M059J (cell line): ENCODE data around the gene ITGB1. TPM values are rescaled to one million over a fixed set of nuclear protein-coding genes. Genes with fewer than 3 reads are reported as not detected.

Experiments used
- DNase-seq: peaks from one replicate; pipeline ENCODE4 v3.0.0-alpha.2; 2012; ENCODE audit warnings: low read depth
- total RNA-seq: library from RNA; depleted of rRNA; stranded (reverse); fragments of >200 nt; shearing (Covaris generic); gene quantifications from 2 replicates; pipeline ENCODE4 v1.2.3, GENCODE V29; 2014

The ITGB1 gene
- total RNA-seq, 1 experiment from 2014 or later, result 855 TPM

DNA sequence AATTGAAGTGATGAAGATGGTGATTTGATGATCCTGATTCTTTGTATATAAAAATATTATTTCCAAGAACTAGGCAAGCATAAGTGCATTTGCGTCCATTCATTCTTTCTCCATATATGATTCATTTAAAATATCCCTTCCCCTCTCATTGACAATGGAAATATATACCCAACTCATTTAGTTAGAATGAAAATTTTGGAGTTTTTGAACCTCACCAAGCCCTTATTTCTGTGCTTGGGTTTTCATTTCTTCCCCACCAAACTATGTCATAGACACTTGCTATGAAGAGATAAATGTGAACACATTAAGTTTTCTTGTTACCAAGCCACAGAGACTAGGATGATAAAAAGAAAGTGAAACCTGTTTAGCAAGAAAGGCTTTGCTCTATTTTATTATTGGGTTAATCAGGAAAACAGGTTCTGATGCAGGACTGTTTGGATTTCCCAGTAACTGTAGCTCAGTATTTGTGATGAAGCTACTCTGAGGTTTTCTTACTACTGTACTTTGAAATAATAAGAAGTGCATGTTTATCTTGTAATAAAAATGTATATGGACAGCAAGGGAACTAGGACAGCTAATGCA lies 68.3 kb downstream of the ITGB1 start:
- no peak for DNase-seq

DNA sequence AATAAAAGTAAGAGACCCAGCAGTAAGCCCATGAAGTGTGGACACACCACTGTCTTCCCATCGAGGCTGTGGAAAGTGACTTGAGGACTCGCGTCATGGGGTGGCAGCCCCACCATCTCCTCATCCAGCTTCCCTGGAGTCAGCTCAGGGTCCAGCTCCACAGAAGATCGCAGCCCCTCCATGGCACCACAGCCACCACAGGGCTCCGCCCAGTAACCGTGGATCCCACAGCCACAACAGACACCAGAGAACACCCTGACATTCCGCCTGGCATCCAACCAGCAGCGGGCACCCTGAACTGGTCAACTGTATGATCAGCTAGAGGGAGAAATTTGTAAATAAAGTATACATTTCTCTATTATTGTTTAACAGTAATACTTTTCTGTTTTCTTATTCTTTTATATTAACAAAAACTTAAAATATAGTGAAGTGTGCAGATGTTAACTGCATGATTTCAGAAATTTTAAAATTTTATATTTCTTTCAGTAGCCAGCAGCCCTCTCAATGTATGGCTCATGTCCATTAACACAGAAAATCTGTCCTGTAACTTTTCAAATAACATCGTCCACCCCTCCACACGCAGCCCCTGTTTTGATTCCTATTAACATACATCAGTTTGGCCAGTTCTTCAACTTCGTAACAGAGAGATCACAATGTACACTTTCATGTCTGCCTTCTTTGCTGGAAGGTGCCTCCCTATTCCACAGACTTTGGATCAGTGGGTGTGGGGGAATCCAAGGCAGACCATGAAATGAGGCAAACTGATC lies 69.7 kb downstream of the ITGB1 start:
- no peak for DNase-seq

- DNase-seq, result no peak
Observed at GRCh38 chr10:32887481-32887880, 70.5 kb downstream of the ITGB1 start.

- no peak for DNase-seq
Observed at GRCh38 chr10:32882076-32882475, 76.0 kb downstream of the ITGB1 start.

DNA sequence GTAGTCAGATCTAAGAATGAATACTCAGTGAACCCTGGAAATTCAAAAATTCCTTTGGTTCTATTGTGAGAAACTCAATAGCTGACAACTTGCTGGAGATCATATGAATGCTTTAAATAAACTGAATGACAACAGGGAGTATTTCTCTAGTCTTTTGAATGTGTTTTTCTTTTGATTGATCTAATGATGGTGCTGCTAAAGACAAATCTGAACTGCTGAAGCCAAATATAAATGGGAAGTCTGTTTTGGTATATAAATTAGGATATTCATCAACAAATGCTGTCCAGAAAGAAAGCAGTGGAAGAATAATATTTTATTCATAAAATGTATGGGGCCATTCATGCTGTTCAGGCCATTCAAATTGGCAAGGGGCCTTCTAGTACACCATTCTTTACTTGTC lies 79.4 kb downstream of the ITGB1 start:
- DNase-seq, result no peak

- no peak for DNase-seq
Observed at GRCh38 chr10:32877915-32878314, 80.1 kb downstream of the ITGB1 start.

DNA sequence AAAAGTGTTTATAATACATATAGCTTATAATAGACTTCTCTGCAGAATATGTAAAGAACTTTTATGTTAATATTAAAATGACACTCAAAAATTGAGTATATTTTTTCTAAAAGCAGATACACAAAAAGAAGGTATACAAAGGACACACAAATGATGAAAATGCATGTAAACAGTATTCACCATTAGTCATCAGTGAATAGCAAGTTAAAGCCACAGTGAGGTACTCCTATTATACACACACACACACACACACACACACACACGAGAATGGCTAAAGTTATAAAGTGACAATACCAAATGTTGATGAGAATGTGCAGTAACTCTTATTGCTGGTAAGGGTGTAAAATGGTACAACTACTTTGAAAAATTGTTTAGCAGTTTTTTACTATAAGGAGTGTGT lies 92.9 kb downstream of the ITGB1 start:
- DNase-seq, result no peak

GRCh38 chr10:32854435-32854834 lies 103.6 kb downstream of the ITGB1 start:
- no peak for DNase-seq

DNA sequence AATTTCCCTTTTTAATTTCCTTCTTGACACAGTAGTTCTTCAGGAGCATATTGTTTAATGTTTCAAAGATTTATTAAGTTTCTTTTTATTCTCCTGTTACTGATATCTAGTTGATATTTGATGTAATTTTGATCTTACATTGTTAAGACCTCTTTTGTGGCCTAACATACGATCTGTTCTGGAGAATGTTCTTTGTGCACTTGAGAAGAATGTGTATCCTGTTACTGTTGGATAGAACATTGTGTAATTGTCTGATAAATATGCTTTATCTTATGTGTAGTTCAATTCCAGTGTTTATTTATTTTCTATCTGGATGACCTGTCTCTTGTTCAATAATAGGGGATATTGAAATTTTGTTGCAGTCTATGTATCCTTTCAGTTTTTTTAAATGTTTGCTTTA lies 106.7 kb downstream of the ITGB1 start:
- DNase-seq, result no peak
